Suppressor macrophage (primary cell): ENCODE results near the gene SORBS1.

ENCODE experiments used
- DNase-seq, 4 experiments: peaks; one replicate each; pipeline ENCODE4 v3.0.0-alpha.2; 2020 to 2022

Gene SORBS1

GRCh38 chr10:95408148-95408960 lies 152.8 kb downstream of the SORBS1 start:
- no peak for DNase-seq

GRCh38 chr10:95407546-95407945 lies 153.6 kb downstream of the SORBS1 start:
- DNase-seq: no peak

GRCh38 chr10:95406651-95407280 lies 154.4 kb downstream of the SORBS1 start:
- DNase-seq: peak; percentile 48 to 65 (median 60)

- DNase-seq: no peak
Measured at GRCh38 chr10:95405655-95406054, 155.5 kb downstream of the SORBS1 start.

- no peak for DNase-seq
Measured at GRCh38 chr10:95404864-95405263, 156.3 kb downstream of the SORBS1 start.

GRCh38 chr10:95404462-95404858 lies 156.7 kb downstream of the SORBS1 start:
- DNase-seq: no peak

GRCh38 chr10:95403700-95404461 lies 157.3 kb downstream of the SORBS1 start:
- DNase-seq: peak in 3 of 4 experiments; percentile 35 to 43 (median 38)

- no peak for DNase-seq
Measured at GRCh38 chr10:95401704-95402469, 159.3 kb downstream of the SORBS1 start.

GRCh38 chr10:95400787-95401186 lies 160.4 kb downstream of the SORBS1 start:
- DNase-seq: peak; percentile 59 to 83 (median 74)

GRCh38 chr10:95399183-95399582 lies 162.0 kb downstream of the SORBS1 start:
- no peak for DNase-seq

GRCh38 chr10:95397747-95398146 lies 163.4 kb downstream of the SORBS1 start:
- DNase-seq: peak; percentile 61 to 85 (median 72)

- no peak for DNase-seq
Measured at GRCh38 chr10:95395947-95396449, 165.2 kb downstream of the SORBS1 start.

GRCh38 chr10:95394161-95394880 lies 166.8 kb downstream of the SORBS1 start:
- peak in 1 of 4 experiments; percentile 22 for DNase-seq

- no peak for DNase-seq
Measured at GRCh38 chr10:95392681-95393164, 168.4 kb downstream of the SORBS1 start.

- no peak for DNase-seq
Measured at GRCh38 chr10:95392217-95392584, 169.0 kb downstream of the SORBS1 start.

- peak in 2 of 4 experiments; percentile 28 to 51 for DNase-seq
Measured at GRCh38 chr10:95391581-95392216, 169.5 kb downstream of the SORBS1 start.

GRCh38 chr10:95391164-95391563 lies 170.0 kb downstream of the SORBS1 start:
- DNase-seq: no peak

- DNase-seq: no peak
Measured at GRCh38 chr10:95389982-95390381, 171.2 kb downstream of the SORBS1 start.

- no peak for DNase-seq
Measured at GRCh38 chr10:95389176-95389575, 172.0 kb downstream of the SORBS1 start.

- DNase-seq: peak; percentile 17 to 36 (median 28)
Measured at GRCh38 chr10:95388539-95388938, 172.6 kb downstream of the SORBS1 start.

- no peak for DNase-seq
Measured at GRCh38 chr10:95388109-95388471, 173.1 kb downstream of the SORBS1 start.
